Stimulated activated CD4-positive, alpha-beta T cell treated with anti-CD3 and anti-CD28 coated beads, Interleukin-4, amount 100 ng/mL, for 24 hours (primary cell): Measurements from ENCODE around the gene TIGAR.

Experiments
- DNase-seq: peaks from one replicate; pipeline ENCODE4 v3.0.0-alpha.2; 2020

TIGAR gene

GRCh38 chr12:4386801-4387200 lies 65.8 kb downstream of the TIGAR start:
- no peak for DNase-seq

GRCh38 chr12:4387607-4388006 lies 66.6 kb downstream of the TIGAR start:
- DNase-seq = no peak

GRCh38 chr12:4388032-4388431 lies 67.0 kb downstream of the TIGAR start:
- DNase-seq = no peak

- DNase-seq = no peak
Observed at GRCh38 chr12:4388662-4389061, 67.6 kb downstream of the TIGAR start.

GRCh38 chr12:4392223-4392742 lies 71.3 kb downstream of the TIGAR start:
- no peak for DNase-seq

- no peak for DNase-seq
Observed at GRCh38 chr12:4393211-4393610, 72.2 kb downstream of the TIGAR start.

GRCh38 chr12:4395818-4396217 lies 74.8 kb downstream of the TIGAR start:
- no peak for DNase-seq

- no peak for DNase-seq
Observed at GRCh38 chr12:4401117-4401516, 80.1 kb downstream of the TIGAR start.

- DNase-seq = no peak
Observed at GRCh38 chr12:4402996-4403395, 82.0 kb downstream of the TIGAR start.
